H1 (cell line): ENCODE measurements around the gene WDFY4. TPM values are rescaled to one million over a fixed set of nuclear protein-coding genes. Genes with fewer than 3 reads are reported as not detected.

Source experiments
- CTCF ChIA-PET: fragments of 300-600 bp; sonication (Branson Sonifier 250); formaldehyde crosslinking; loops from one replicate; lab custom pipeline; 2021; ENCODE audit not compliant: partially characterized antibody; lab: Charles Lee
- POLR2A ChIA-PET: fragments of 300-600 bp; sonication (Branson Sonifier 250); formaldehyde crosslinking; loops from one replicate; lab custom pipeline; 2021; ENCODE audit warnings: inconsistent platforms; ENCODE audit not compliant: partially characterized antibody; lab: Charles Lee
- DNase-seq, 2 experiments: peaks; one replicate each; pipeline versions ENCODE4 v3.0.0 to v3.0.0-alpha.2; 2010 to 2022; ENCODE audit warnings: low spot score in 2 of 2, low read depth in 1 of 2, mixed read lengths in 1 of 2
- FAIRE-seq: peaks from 2 replicates; lab custom pipeline; 2011; peaks lifted over from hg19 to GRCh38; lab: Jason Lieb, UNC
- H2AFZ ChIP-seq: 2 replicates; pipeline ENCODE4 v1.8.1; 2012; ENCODE audit warnings: low read length, inconsistent platforms
- H2AK5ac ChIP-seq: 2 replicates; pipeline ENCODE4 v1.6.1; 2013; ENCODE audit warnings: low read depth, low read length
- H2BK120ac ChIP-seq: replicated peaks from 2 replicates; pipeline ENCODE3; 2013; ENCODE audit warnings: low read depth, low read length, inconsistent platforms
- H2BK12ac ChIP-seq: 2 replicates; pipeline ENCODE4 v1.6.1; 2013; ENCODE audit warnings: low read depth, low read length
- H2BK15ac ChIP-seq: 2 replicates; pipeline ENCODE4 v1.6.1; 2013; ENCODE audit warnings: low read length
- H2BK20ac ChIP-seq: 2 replicates; pipeline ENCODE4 v1.6.1; 2013; ENCODE audit warnings: low read length
- H2BK5ac ChIP-seq: 2 replicates; pipeline ENCODE4 v1.6.1; 2013; ENCODE audit warnings: low read depth, low read length
- H3K14ac ChIP-seq: 2 replicates; pipeline ENCODE4 v1.6.1; 2013; ENCODE audit warnings: inconsistent platforms; ENCODE audit not compliant: insufficient read length
- H3K18ac ChIP-seq: 2 replicates; pipeline ENCODE4 v1.6.1; 2013; ENCODE audit warnings: low read length; ENCODE audit errors: extremely low read depth
- H3K23ac ChIP-seq: 2 replicates; pipeline ENCODE4 v1.6.1; 2013; ENCODE audit warnings: inconsistent platforms; ENCODE audit not compliant: insufficient read length
- H3K23me2 ChIP-seq: 2 replicates; pipeline ENCODE4 v1.6.1; 2013; ENCODE audit warnings: low read depth, low read length
- H3K27ac ChIP-seq: 2 replicates; pipeline ENCODE4 v1.6.1; 2011; ENCODE audit warnings: low read depth, low read length, inconsistent platforms
- H3K27me3 ChIP-seq, 4 experiments: replicated peaks in 1 of 4; 1 replicate in 1 of 4; 2 replicates in 3 of 4; pipeline versions ENCODE4 v1.6.1 to v1.8.1; 2011 to 2013; ENCODE audit warnings: low read length in 3 of 4, mild to moderate bottlenecking in 3 of 4, inconsistent platforms in 2 of 4, mixed read lengths in 2 of 4, moderate library complexity in 1 of 4; ENCODE audit not compliant: control insufficient read depth in 3 of 4, insufficient read depth in 3 of 4; ENCODE audit errors: extremely low read depth in 1 of 4
- H3K36me3 ChIP-seq, 4 experiments: 2 replicates each; pipeline versions ENCODE4 v1.6.1 to v1.8.1; 2011 to 2013; ENCODE audit warnings: mild to moderate bottlenecking in 4 of 4, low read length in 3 of 4, moderate library complexity in 2 of 4, control low read depth in 1 of 4, inconsistent platforms in 1 of 4; ENCODE audit not compliant: insufficient read depth in 4 of 4, control insufficient read depth in 2 of 4
- H3K4ac ChIP-seq: replicated peaks from 2 replicates; pipeline ENCODE3; 2013; ENCODE audit warnings: low read length, low read depth, mixed read lengths, inconsistent platforms; ENCODE audit not compliant: insufficient read length
- H3K4me1 ChIP-seq, 4 experiments: replicated peaks in 1 of 4; 1 replicate in 1 of 4; 2 replicates in 3 of 4; pipeline versions ENCODE4 v1.6.1 to v1.8.1; 2011 to 2013; ENCODE audit warnings: low read length in 3 of 4, inconsistent platforms in 2 of 4, mixed read lengths in 1 of 4; ENCODE audit not compliant: insufficient read depth in 4 of 4, control insufficient read depth in 3 of 4
- H3K4me2 ChIP-seq, 2 experiments: 2 replicates each; pipeline versions ENCODE4 v1.6.1 to v1.8.1; 2011 to 2013; ENCODE audit warnings: low read depth in 2 of 2, low read length in 2 of 2, control low read depth in 1 of 2, inconsistent platforms in 1 of 2, mild to moderate bottlenecking in 1 of 2; ENCODE audit not compliant: insufficient read depth in 1 of 2
- H3K4me3 ChIP-seq, 4 experiments: fragments of 200-600, 300-600 bp in 1 of 4; sonication (generic), shearing (Covaris generic), sonication (Bioruptor Twin) in 1 of 4; 2 replicates each; pipeline versions ENCODE4 v1.5.1 to v1.8.1; 2011 to 2016; ENCODE audit warnings: low read length in 4 of 4, low read depth in 3 of 4, control low read depth in 2 of 4, inconsistent platforms in 2 of 4, mild to moderate bottlenecking in 2 of 4, mixed read lengths in 1 of 4, moderate library complexity in 1 of 4; ENCODE audit not compliant: insufficient read depth in 2 of 4; ENCODE audit errors: extremely low read depth in 1 of 4
- H3K56ac ChIP-seq: replicated peaks from 2 replicates; pipeline ENCODE3; 2013; ENCODE audit warnings: low read depth, mild to moderate bottlenecking, mixed read lengths, low read length, inconsistent platforms; ENCODE audit not compliant: insufficient read length
- H3K79me1 ChIP-seq: 2 replicates; pipeline ENCODE4 v1.6.1; 2013; ENCODE audit warnings: low read depth, low read length, control low read depth
- H3K79me2 ChIP-seq, 2 experiments: 2 replicates each; pipeline versions ENCODE4 v1.6.1 to v1.8.1; 2012 to 2013; ENCODE audit warnings: low read length in 2 of 2, mild to moderate bottlenecking in 2 of 2, inconsistent platforms in 1 of 2; ENCODE audit not compliant: insufficient read depth in 2 of 2, control insufficient read depth in 1 of 2
- H3K9ac ChIP-seq, 4 experiments: replicated peaks in 1 of 4; 1 replicate in 1 of 4; 2 replicates in 3 of 4; pipeline versions ENCODE4 v1.6.1 to v1.8.1; 2011 to 2013; ENCODE audit warnings: low read depth in 3 of 4, low read length in 3 of 4, control low read depth in 2 of 4, mild to moderate bottlenecking in 2 of 4, moderate library complexity in 2 of 4, inconsistent platforms in 1 of 4; ENCODE audit errors: extremely low read depth in 1 of 4
- H3K9me3 ChIP-seq, 2 experiments: 2 replicates each; pipeline versions ENCODE4 v1.6.1 to v1.8.1; 2012 to 2013; ENCODE audit warnings: mild to moderate bottlenecking in 2 of 2, moderate library complexity in 2 of 2, control low read depth in 1 of 2, inconsistent platforms in 1 of 2, low read depth in 1 of 2, low read length in 1 of 2, mixed read lengths in 1 of 2; ENCODE audit not compliant: insufficient read depth in 2 of 2
- H4K20me1 ChIP-seq, 2 experiments: replicated peaks in 1 of 2; 2 replicates each; pipeline versions ENCODE3 to v1.8.1; 2011 to 2013; ENCODE audit warnings: inconsistent platforms in 2 of 2, low read length in 2 of 2, mild to moderate bottlenecking in 1 of 2; ENCODE audit not compliant: insufficient read depth in 2 of 2, control insufficient read depth in 1 of 2
- H4K5ac ChIP-seq: 2 replicates; pipeline ENCODE4 v1.6.1; 2013; ENCODE audit warnings: low read length, low read depth, mixed read lengths, inconsistent platforms; ENCODE audit not compliant: insufficient read length
- H4K8ac ChIP-seq: 2 replicates; pipeline ENCODE4 v1.8.0; 2013; ENCODE audit warnings: mild to moderate bottlenecking, moderate library complexity, low read length, inconsistent platforms; ENCODE audit not compliant: insufficient read depth; ENCODE audit errors: extremely low read depth
- H4K91ac ChIP-seq: replicated peaks from 2 replicates; pipeline ENCODE3; 2013; ENCODE audit warnings: low read length, mixed read lengths, inconsistent platforms; ENCODE audit not compliant: insufficient read length
- CEBPB ChIP-seq: IDR thresholded peaks from 2 replicates; pipeline ENCODE4 v1.6.1; 2012; ENCODE audit warnings: low read depth, low read length
- GABPA ChIP-seq: IDR thresholded peaks from 2 replicates; pipeline ENCODE4 v1.6.1; 2011; ENCODE audit warnings: mild to moderate bottlenecking, low read length, moderate library complexity, borderline replicate concordance; ENCODE audit not compliant: insufficient read depth
- KDM1A ChIP-seq: fragments of 200-600, 300-600 bp; sonication (generic); IDR thresholded peaks from 2 replicates; pipeline ENCODE4 v1.7.1; 2016; ENCODE audit warnings: mild to moderate bottlenecking, low read length, borderline replicate concordance
- NANOG ChIP-seq: IDR thresholded peaks from 2 replicates; pipeline ENCODE4 v1.6.1; 2011; ENCODE audit warnings: low read length, low read depth, mild to moderate bottlenecking, inconsistent platforms; ENCODE audit not compliant: insufficient read depth, poor library complexity, severe bottlenecking
- POLR2A ChIP-seq, 2 experiments: IDR thresholded peaks; 1 replicate in 1 of 2; 2 replicates in 1 of 2; pipeline ENCODE4 v1.6.1; 2011; ENCODE audit warnings: low read depth in 2 of 2, low read length in 2 of 2, mild to moderate bottlenecking in 2 of 2; ENCODE audit errors: control extremely low read depth in 1 of 2
- RNF2 ChIP-seq: fragments of 200-900, 300-1000 bp; sonication (generic); IDR thresholded peaks from 2 replicates; pipeline ENCODE4 v1.7.1; 2016; ENCODE audit warnings: borderline replicate concordance, low read depth, mild to moderate bottlenecking, antibody characterized with exemption, low read length; ENCODE audit not compliant: poor library complexity, severe bottlenecking; ENCODE audit errors: missing control alignments
- SP2 ChIP-seq: IDR thresholded peaks from 2 replicates; pipeline ENCODE4 v1.6.1; 2012; ENCODE audit warnings: mild to moderate bottlenecking, low read length, inconsistent platforms
- SUZ12 ChIP-seq: fragments of 200-600 bp; sonication (generic); IDR thresholded peaks from 2 replicates; pipeline ENCODE4 v1.6.1; 2012; ENCODE audit warnings: mild to moderate bottlenecking, inconsistent platforms, low read length, moderate library complexity, mixed read lengths
- WGBS, 2 experiments: shearing (Covaris generic) in 1 of 2; methylation state at CpG; one replicate each; pipeline versions ENCODE4 v1.1.6 to v1.1.7; 2013 to 2015; ENCODE audit warnings: low lambda C conversion rate in 2 of 2, mixed read lengths in 2 of 2, inconsistent platforms in 1 of 2, low coverage in 1 of 2, missing lambda C conversion rate in 1 of 2; ENCODE audit not compliant: insufficient replicate concordance in 2 of 2, insufficient coverage in 1 of 2, insufficient read length in 1 of 2; ENCODE audit errors: extremely low coverage in 1 of 2, missing lambda C conversion rate in 1 of 2; 5-methylcytosine and 5-hydroxymethylcytosine counted together
- polyA plus RNA-seq, 7 experiments: library from polyadenylated mRNA; depleted of rRNA in 3 of 7; stranded (reverse) in 5 of 7; unstranded in 2 of 7; fragments of >200 nt in 5 of 7; fragments of 200-250 nt in 2 of 7; gene quantifications; 1 replicate in 5 of 7; 2 replicates in 1 of 7; 4 replicates in 1 of 7; pipeline versions ENCODE4 v1.2.1 to v1.2.3, GENCODE V29; 2011 to 2013; ENCODE audit warnings: missing spikeins in 2 of 7, mixed read lengths in 2 of 7
- total RNA-seq: library from RNA; stranded (reverse); fragmentation: NEBNext Ultra II Directional; extraction: Animal tissue kit (Norgen Biotek cat#: 25700); gene quantifications from 2 replicates; pipeline ENCODE4 v1.2.1, GENCODE V29; 2021

Gene WDFY4
- total and polyA plus RNA-seq, 2 of the 8 experiments (the other 6 are each of a cell fraction or from before 2014, with no cell fraction given): not detected

DNA sequence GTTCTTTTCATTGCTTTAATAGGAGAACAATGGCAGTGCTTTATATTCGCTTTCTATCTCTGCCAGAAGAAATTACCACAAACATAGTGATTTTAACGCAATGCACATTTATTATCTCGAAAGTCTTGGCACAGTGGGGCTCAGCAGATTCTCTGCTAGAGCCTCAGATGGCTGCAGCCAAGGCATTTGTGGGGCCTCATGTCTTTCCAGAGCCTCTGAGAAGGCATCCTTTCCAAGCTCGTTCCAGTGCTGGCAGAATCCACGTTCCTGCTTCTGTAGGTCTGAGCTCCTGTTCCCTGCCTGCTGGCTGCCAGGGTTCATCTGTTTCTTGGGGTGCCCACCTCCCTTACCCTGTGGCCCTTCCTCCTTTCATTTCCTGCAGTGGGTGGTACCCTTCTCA, 194.8 kb downstream of the WDFY4 start:
- ChIA-PET CTCF (interaction anchor here (1.0 to 1.8 kb wide), 4 partner anchors 10 to 265 kb away, joined by 3 to 5 read pairs (median 3); no protein-coding TSS in a partner anchor), POLR2A (no interaction called here)
- H3K4me1 ChIP-seq: peaks cover 0 to 2% (median 0%) of the 10 kb centered on the region in 4 experiments; a peak in 1 of 7 replicates
- no peak overlapping the region for H2BK15ac ChIP-seq
- no peak overlapping the region for H3K23ac ChIP-seq
- no peaks in the 10 kb centered on the region for H4K20me1 ChIP-seq
- no peaks in the 10 kb centered on the region for H3K23me2 ChIP-seq
- H3K27ac ChIP-seq: no peak overlapping the region
- H2BK120ac ChIP-seq: no peak overlapping the region
- H2AFZ ChIP-seq: no peak overlapping the region
- no peak overlapping the region for H3K4ac ChIP-seq
- WGBS, 2 experiments: 93% methylated on average over 5 of the region's 5 CpGs; no CpG with 5 or more reads in 1 of the 2 experiments
- DNase-seq (no peak), FAIRE-seq (no peak)
- H3K79me1 ChIP-seq: no peaks in the 10 kb centered on the region
- no peaks in the 10 kb centered on the region for H3K79me2 ChIP-seq
- H3K56ac ChIP-seq: no peak overlapping the region
- H3K36me3 ChIP-seq: no peaks in the 10 kb centered on the region
- H4K91ac ChIP-seq: peak overlapping the region; percentile 56
- H3K4me2 ChIP-seq: no peak overlapping the region
- H2BK20ac ChIP-seq: no peak overlapping the region
- H2AK5ac ChIP-seq: no peak overlapping the region
- H2BK5ac ChIP-seq: no peak overlapping the region
- H2BK12ac ChIP-seq: no peak overlapping the region
- TF ChIP-seq SUZ12 (no peak), POLR2A (IDR thresholded peaks at IDR 0.05; ENCODE audit: control extremely low read depth in 1 of 2, low read depth in 2 of 2, low read length in 2 of 2) (no peak), RNF2 (no peak), SP2 (no peak), CEBPB (no peak), KDM1A (no peak), NANOG (no peak), GABPA (no peak)
- no peak overlapping the region for H3K18ac ChIP-seq
- H3K14ac ChIP-seq: no peak overlapping the region
- no peaks in the 10 kb centered on the region for H3K27me3 ChIP-seq
- no peak overlapping the region for H4K8ac ChIP-seq
- no peak overlapping the region for H3K9ac ChIP-seq
- H3K4me3 ChIP-seq: no peak overlapping the region
- no peak overlapping the region for H4K5ac ChIP-seq
- H3K9me3 ChIP-seq: no peaks in the 10 kb centered on the region
